H7 (cell line): ENCODE measurements around the gene DRAM1. TPM values are rescaled to one million over a fixed set of nuclear protein-coding genes. Genes with fewer than 3 reads are reported as not detected.
"Not testable (repeated sequence)": the region's sequence is repeated elsewhere in the genome, so short reads cannot be mapped to it uniquely, and the experiment has no call there.

Experiments
- DNase-seq: peaks from one replicate; pipeline ENCODE4 v3.0.0; 2012
- H3K27me3 ChIP-seq: 2 replicates; pipeline ENCODE4 v1.6.0; 2011; ENCODE audit warnings: mild to moderate bottlenecking, low read length; ENCODE audit not compliant: control insufficient read depth, insufficient read depth
- H3K36me3 ChIP-seq: replicated peaks from 2 replicates; pipeline ENCODE4 v1.5.1; 2011; ENCODE audit warnings: low read length; ENCODE audit not compliant: control insufficient read depth, insufficient read depth
- H3K4me3 ChIP-seq: 2 replicates; pipeline ENCODE4 v1.5.1; 2011; ENCODE audit warnings: low read depth, mild to moderate bottlenecking, control low read depth, low read length, moderate library complexity; ENCODE audit not compliant: insufficient read depth
- total RNA-seq: library from RNA; depleted of rRNA; stranded (reverse); fragments of >200 nt; shearing (Covaris generic); gene quantifications from 2 replicates; pipeline ENCODE4 v1.2.3, GENCODE V29; 2014

The DRAM1 gene
- total RNA-seq, 1 experiment from 2014 or later, result 1.0 TPM

DNA sequence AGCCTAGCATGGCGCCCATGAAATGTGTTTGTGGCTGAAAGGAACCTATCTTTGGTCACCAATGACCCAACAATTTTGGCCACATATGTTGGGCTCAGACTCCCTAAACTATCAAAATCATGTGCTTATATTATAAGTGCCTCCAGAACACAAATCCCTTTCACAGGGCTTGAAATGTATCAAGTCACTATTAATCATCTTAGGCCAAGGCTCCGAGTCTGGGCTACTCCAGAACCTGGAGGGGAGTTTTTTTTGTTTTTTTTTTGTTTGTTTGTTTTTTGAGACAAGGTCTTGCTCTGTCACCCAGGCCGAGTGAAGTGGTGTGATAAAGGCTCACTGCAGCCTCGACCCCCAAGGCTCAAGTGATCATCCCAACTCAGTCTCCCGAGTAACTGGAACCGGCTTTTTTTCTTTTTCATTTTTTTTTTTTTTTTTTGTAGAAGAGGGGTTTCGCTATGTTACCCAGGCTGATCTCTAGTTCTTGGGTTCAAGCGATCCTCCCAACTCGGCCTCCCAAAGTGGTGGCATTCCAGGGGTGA, 989 bp upstream of the DRAM1 start:
- Histone ChIP-seq H3K27me3 (peaks cover 16% of the 10 kb centered on the region), H3K36me3 (no peaks in the 10 kb centered on the region), H3K4me3 (peak overlapping the region; percentile 71; the same call in 1 of the 2 replicates)
- DNase-seq, result peak; percentile 22

GRCh38 chr12:101877806-101878242, 444 bp downstream of the DRAM1 start:
- peaks cover 16% of the 10 kb centered on the region for H3K27me3 ChIP-seq
- DNase-seq, result peak; percentile 77
- no peaks in the 10 kb centered on the region for H3K36me3 ChIP-seq
- peak overlapping the region; percentile 71 for H3K4me3 ChIP-seq

GRCh38 chr12:101878243-101878821, 952 bp downstream of the DRAM1 start:
- DNase-seq, result peak; percentile 15
- Histone ChIP-seq H3K4me3 (peak overlapping the region; percentile 71), H3K36me3 (no peaks in the 10 kb centered on the region), H3K27me3 (peaks cover 16% of the 10 kb centered on the region)

- DNase-seq, result no peak
- Histone ChIP-seq H3K27me3 (peaks cover 16% of the 10 kb centered on the region), H3K4me3 (no peak overlapping the region), H3K36me3 (no peaks in the 10 kb centered on the region)
Observed at GRCh38 chr12:101880769-101881168, 3.4 kb downstream of the DRAM1 start.

- peaks cover 16% of the 10 kb centered on the region for H3K27me3 ChIP-seq
- DNase-seq, result no peak
- H3K36me3 ChIP-seq, result no peaks in the 10 kb centered on the region
- H3K4me3 ChIP-seq, result no peak overlapping the region
Observed at GRCh38 chr12:101881228-101881627, 3.8 kb downstream of the DRAM1 start.

- Histone ChIP-seq H3K36me3 (no peaks in the 10 kb centered on the region), H3K4me3 (no peak overlapping the region), H3K27me3 (no peaks in the 10 kb centered on the region)
- no peak for DNase-seq
Observed at GRCh38 chr12:101884174-101884573, 6.8 kb downstream of the DRAM1 start.

DNA sequence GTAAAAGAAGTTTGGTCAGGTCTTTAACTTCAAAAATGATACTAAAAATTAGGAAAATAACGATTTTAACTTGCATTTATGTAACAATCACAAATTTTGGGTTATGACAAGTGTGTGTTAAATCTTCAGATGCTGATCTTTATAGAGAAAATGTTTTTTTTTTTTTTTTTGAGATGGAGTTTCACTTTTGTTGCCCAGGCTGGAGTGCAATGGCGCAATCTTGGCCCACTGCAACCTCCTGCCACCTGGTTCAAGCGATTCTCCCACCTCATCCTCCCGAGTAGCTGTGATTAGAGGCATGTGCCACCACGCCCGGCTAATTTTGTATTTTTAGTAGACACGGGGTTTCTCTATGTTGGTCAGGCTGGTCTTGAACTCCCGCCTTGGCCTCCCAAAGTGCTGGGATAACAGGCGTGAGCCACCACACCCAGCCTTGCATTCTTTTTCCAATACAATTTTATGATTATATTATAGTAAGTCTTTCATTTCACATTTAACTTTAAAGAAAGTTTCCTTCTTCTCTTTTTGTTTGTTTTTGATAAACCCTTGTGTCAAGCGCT, 7.5 kb downstream of the DRAM1 start:
- not testable (repeated sequence) for H3K4me3 ChIP-seq

GRCh38 chr12:101885912-101886561, 8.7 kb downstream of the DRAM1 start:
- DNase-seq, result no peak
- no peak overlapping the region for H3K4me3 ChIP-seq
- no peaks in the 10 kb centered on the region for H3K27me3 ChIP-seq
- H3K36me3 ChIP-seq, result no peaks in the 10 kb centered on the region

More for the DNA sequence above, 7.5 kb downstream of the DRAM1 start:
- not testable (repeated sequence) for H3K27me3 ChIP-seq, DNase-seq, H3K36me3 ChIP-seq

GRCh38 chr12:101889211-101889752, 11.9 kb downstream of the DRAM1 start:
- H3K27me3 ChIP-seq, result no peaks in the 10 kb centered on the region
- no peak for DNase-seq
- no peaks in the 10 kb centered on the region for H3K36me3 ChIP-seq

GRCh38 chr12:101891462-101891971, 14.1 kb downstream of the DRAM1 start:
- no peak for DNase-seq
- Histone ChIP-seq H3K36me3 (no peaks in the 10 kb centered on the region), H3K4me3 (no peak overlapping the region), H3K27me3 (no peaks in the 10 kb centered on the region)

More at GRCh38 chr12:101889211-101889752, 11.9 kb downstream of the DRAM1 start:
- no peak overlapping the region for H3K4me3 ChIP-seq

DNA sequence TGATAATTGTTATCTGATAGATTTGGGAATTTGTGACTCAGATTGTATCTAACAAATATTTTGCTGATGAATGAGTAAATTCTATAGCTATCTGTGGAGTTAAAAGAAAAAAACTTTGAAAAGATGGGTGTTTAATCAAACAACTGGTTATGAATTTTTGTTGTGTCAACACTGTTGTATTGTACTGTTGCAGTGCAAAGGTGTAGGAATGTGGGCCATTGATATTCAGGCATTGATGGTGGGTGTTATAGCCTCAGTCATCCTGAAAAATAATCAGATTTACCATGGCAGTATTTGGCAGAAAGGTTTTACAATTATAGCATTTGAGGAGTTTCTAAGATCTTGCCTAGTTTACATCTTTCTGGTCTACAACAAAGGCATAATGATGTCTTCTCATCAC, 15.4 kb downstream of the DRAM1 start:
- Histone ChIP-seq H3K36me3 (no peaks in the 10 kb centered on the region), H3K27me3 (no peaks in the 10 kb centered on the region), H3K4me3 (no peak overlapping the region)
- DNase-seq, result no peak

DNA sequence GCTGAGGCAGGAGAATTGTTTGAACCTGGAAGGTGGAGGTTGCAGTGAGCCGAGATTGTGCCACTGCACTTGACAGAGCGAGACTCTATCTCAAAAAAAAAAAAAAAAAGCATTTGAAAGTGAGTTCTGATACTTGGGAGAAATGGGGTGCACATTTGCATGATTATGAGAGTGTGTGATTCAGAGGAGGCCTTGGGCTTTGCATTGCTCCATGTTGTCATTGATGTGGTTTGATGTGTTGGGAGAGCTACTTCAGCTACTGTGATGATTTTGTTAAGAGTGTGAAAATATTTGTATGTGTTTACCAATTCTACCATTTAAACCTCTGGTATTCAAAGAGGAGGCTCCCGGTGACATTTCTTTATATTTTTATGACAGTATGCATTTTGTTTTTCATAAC, 24.4 kb downstream of the DRAM1 start:
- Histone ChIP-seq H3K27me3 (no peaks in the 10 kb centered on the region), H3K36me3 (no peaks in the 10 kb centered on the region), H3K4me3 (no peak overlapping the region)
- DNase-seq, result no peak

DNA sequence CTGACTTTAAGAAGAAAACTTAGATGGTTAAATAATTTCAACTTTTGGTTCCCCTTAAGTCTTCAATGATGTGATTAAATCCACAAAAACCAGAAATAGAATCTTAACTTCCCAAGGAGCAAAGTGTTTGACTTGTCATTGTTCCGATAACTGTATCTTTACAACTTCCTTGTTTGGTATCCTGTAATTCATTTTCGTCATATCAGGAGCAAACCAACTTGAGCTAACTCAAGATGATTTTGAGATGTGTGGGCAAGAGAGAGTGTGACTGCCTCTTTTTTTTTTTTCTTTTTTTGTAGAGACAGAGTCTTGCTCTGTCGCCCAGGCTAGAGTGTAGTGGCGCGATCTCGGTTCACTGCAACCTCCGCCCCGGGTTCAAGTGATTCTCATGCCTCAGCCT, 25.3 kb downstream of the DRAM1 start:
- no peaks in the 10 kb centered on the region for H3K27me3 ChIP-seq
- DNase-seq, result no peak
- no peak overlapping the region for H3K4me3 ChIP-seq
- H3K36me3 ChIP-seq, result no peaks in the 10 kb centered on the region

- Histone ChIP-seq H3K4me3 (no peak overlapping the region), H3K36me3 (no peaks in the 10 kb centered on the region), H3K27me3 (no peaks in the 10 kb centered on the region)
- no peak for DNase-seq
Observed at GRCh38 chr12:101906226-101906625, 28.8 kb downstream of the DRAM1 start.

DNA sequence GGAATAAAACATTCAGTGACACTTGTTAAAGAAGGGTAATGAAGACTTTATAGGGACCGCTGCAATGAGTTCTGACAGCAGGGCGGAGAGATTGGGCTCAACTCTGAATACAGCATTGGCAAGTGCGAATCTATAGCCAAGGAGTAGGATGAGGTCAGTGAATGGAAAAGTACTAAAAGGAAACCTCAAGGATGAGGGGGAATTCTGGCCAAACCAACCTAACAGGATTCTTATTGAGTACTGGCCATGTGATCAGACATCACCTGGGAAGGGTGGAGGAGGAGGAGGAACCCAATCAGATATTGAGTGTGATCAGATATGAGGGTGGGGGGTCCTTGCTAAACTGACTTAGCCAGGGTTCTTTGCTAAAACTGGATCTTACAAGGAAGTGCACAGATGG, 31.0 kb downstream of the DRAM1 start:
- no peaks in the 10 kb centered on the region for H3K36me3 ChIP-seq
- DNase-seq, result no peak
- H3K27me3 ChIP-seq, result no peaks in the 10 kb centered on the region
- no peak overlapping the region for H3K4me3 ChIP-seq
